AG10803 (cell line): ENCODE measurements around the gene EMP1.

Source experiments
- DNase-seq: peaks from one replicate; pipeline ENCODE4 v3.0.0; 2010; ENCODE audit warnings: low read depth
- H3K4me3 ChIP-seq: 2 replicates; pipeline ENCODE4 v1.5.1; 2011; ENCODE audit warnings: mild to moderate bottlenecking, low read length, control low read depth
- CTCF ChIP-seq: conservative IDR thresholded peaks from 2 replicates; pipeline ENCODE4 v1.5.1; 2011; ENCODE audit warnings: mild to moderate bottlenecking, low read length, control low read depth, inconsistent platforms

The EMP1 gene

GRCh38 chr12:13187399-13187798 lies 9.1 kb upstream of the EMP1 start:
- H3K4me3 ChIP-seq: no peak overlapping the region
- peak; percentile 87 for DNase-seq
- no peak for TF ChIP-seq CTCF

GRCh38 chr12:13189264-13189663 lies 7.3 kb upstream of the EMP1 start:
- DNase-seq: no peak
- TF ChIP-seq CTCF: no peak
- no peak overlapping the region for H3K4me3 ChIP-seq

- DNase-seq: no peak
- H3K4me3 ChIP-seq: no peak overlapping the region
- no peak for TF ChIP-seq CTCF
Measured at GRCh38 chr12:13190275-13190674, 6.3 kb upstream of the EMP1 start.

- DNase-seq: no peak
- no peak for TF ChIP-seq CTCF
- H3K4me3 ChIP-seq: no peak overlapping the region
Measured at GRCh38 chr12:13192719-13193118, 3.8 kb upstream of the EMP1 start.

- H3K4me3 ChIP-seq: no peak overlapping the region
- 0 out of 2 replicates have a peak, but pooled peaks have one; percentile 13 for TF ChIP-seq CTCF
Measured at GRCh38 chr12:13193505-13194231, 2.9 kb upstream of the EMP1 start.

GRCh38 chr12:13194401-13195110 lies 2.0 kb upstream of the EMP1 start:
- TF ChIP-seq CTCF: no peak
- DNase-seq: no peak

More at GRCh38 chr12:13193505-13194231, 2.9 kb upstream of the EMP1 start:
- DNase-seq: no peak

GRCh38 chr12:13195250-13195649 lies 1.3 kb upstream of the EMP1 start:
- no peak overlapping the region for H3K4me3 ChIP-seq
- no peak for TF ChIP-seq CTCF
- no peak for DNase-seq

More at GRCh38 chr12:13194401-13195110, 2.0 kb upstream of the EMP1 start:
- H3K4me3 ChIP-seq: no peak overlapping the region
